IMR-90 (cell line): Measurements from ENCODE around the gene TSHZ3. TPM values are rescaled to one million over a fixed set of nuclear protein-coding genes. Genes with fewer than 3 reads are reported as not detected.

ENCODE experiments used
- ATAC-seq: fragments of 200-7000 bp; cut with Tn5 transposase; 2 replicates; pipeline ENCODE4 v1.9.1; 2020; ENCODE audit warnings: low read depth, mild to moderate bottlenecking, moderate library complexity
- BruUV-seq: library from RNA; stranded (reverse); fragments of 400-500 nt; replicated peaks from 2 replicates; lab custom pipeline; 2021; lab: Mats Ljungman, UMichigan
- CTCF ChIA-PET: fragments of 300-600 bp; formaldehyde crosslinking; extraction: SDS; loops from one replicate; lab custom pipeline; 2021; ENCODE audit warnings: antibody characterized with exemption; lab: Yijun Ruan, JAX
- POLR2A ChIA-PET: fragments of 300-600 bp; sonication (Branson Sonifier 250); formaldehyde crosslinking; loops from one replicate; lab custom pipeline; 2022; ENCODE audit warnings: antibody characterized with exemption; ENCODE audit not compliant: unreplicated experiment; lab: Charles Lee
- DNase-seq: peaks from one replicate; pipeline ENCODE4 v3.0.0; 2013
- H2AFZ ChIP-seq: replicated peaks from 2 replicates; pipeline ENCODE3; 2013; ENCODE audit warnings: low read length, mild to moderate bottlenecking; ENCODE audit not compliant: poor library complexity
- H2AK5ac ChIP-seq: 2 replicates; pipeline ENCODE4 v1.6.1; 2013; ENCODE audit warnings: low read depth, low read length, inconsistent platforms
- H2AK9ac ChIP-seq: replicated peaks from 2 replicates; pipeline ENCODE3; 2013; ENCODE audit warnings: mild to moderate bottlenecking, low read depth, low read length, moderate library complexity; ENCODE audit not compliant: poor library complexity
- H2BK120ac ChIP-seq: 2 replicates; pipeline ENCODE4 v1.6.1; 2013; ENCODE audit warnings: low read depth, low read length, inconsistent platforms
- H2BK15ac ChIP-seq: 3 replicates; pipeline ENCODE4 v1.6.1; 2013; ENCODE audit warnings: low read depth, low read length, inconsistent platforms
- H2BK20ac ChIP-seq: 2 replicates; pipeline ENCODE4 v1.6.1; 2013; ENCODE audit warnings: low read depth, mild to moderate bottlenecking, inconsistent platforms, low read length, moderate library complexity
- H2BK5ac ChIP-seq: 2 replicates; pipeline ENCODE4 v1.6.1; 2013; ENCODE audit warnings: mild to moderate bottlenecking, low read depth, low read length, inconsistent platforms; ENCODE audit not compliant: poor library complexity, severe bottlenecking
- H3K14ac ChIP-seq: replicated peaks from 2 replicates; pipeline ENCODE4 v1.6.1; 2013; ENCODE audit warnings: low read depth, low read length, inconsistent platforms
- H3K18ac ChIP-seq: 2 replicates; pipeline ENCODE4 v1.6.1; 2013; ENCODE audit warnings: low read depth, low read length, control low read depth
- H3K23ac ChIP-seq: 2 replicates; pipeline ENCODE4 v1.6.1; 2013; ENCODE audit warnings: low read depth, low read length, inconsistent platforms
- H3K27ac ChIP-seq: 2 replicates; pipeline ENCODE4 v1.5.1; 2013; ENCODE audit warnings: mild to moderate bottlenecking, control low read depth, low read length; ENCODE audit not compliant: insufficient read depth
- H3K27me3 ChIP-seq: 2 replicates; pipeline ENCODE4 v1.6.1; 2013; ENCODE audit warnings: low read length; ENCODE audit not compliant: control insufficient read depth, insufficient read depth
- H3K36me3 ChIP-seq: 2 replicates; pipeline ENCODE4 v1.6.1; 2013; ENCODE audit warnings: low read length, mixed read lengths; ENCODE audit not compliant: control insufficient read depth, insufficient read depth
- H3K4ac ChIP-seq: 2 replicates; pipeline ENCODE4 v1.6.1; 2013; ENCODE audit warnings: low read depth, low read length, inconsistent platforms
- H3K4me1 ChIP-seq: 2 replicates; pipeline ENCODE4 v1.6.1; 2013; ENCODE audit warnings: low read length, mixed read lengths; ENCODE audit not compliant: control insufficient read depth, insufficient read depth
- H3K4me2 ChIP-seq: 2 replicates; pipeline ENCODE4 v1.6.1; 2013; ENCODE audit warnings: low read depth, mild to moderate bottlenecking, control low read depth, low read length, moderate library complexity
- H3K4me3 ChIP-seq: 2 replicates; pipeline ENCODE4 v1.5.1; 2013; ENCODE audit warnings: low read depth, mild to moderate bottlenecking, control low read depth, low read length, moderate library complexity; ENCODE audit not compliant: insufficient read depth
- H3K56ac ChIP-seq: 2 replicates; pipeline ENCODE4 v1.6.1; 2013; ENCODE audit warnings: low read length, inconsistent platforms; ENCODE audit not compliant: insufficient read depth; ENCODE audit errors: extremely low read depth
- H3K79me1 ChIP-seq, 2 experiments: 2 replicates each; pipeline ENCODE4 v1.6.1; 2013; ENCODE audit warnings: low read length in 2 of 2, inconsistent platforms in 1 of 2, low read depth in 1 of 2
- H3K9ac ChIP-seq: 2 replicates; pipeline ENCODE4 v1.6.1; 2013; ENCODE audit warnings: low read depth, low read length, control low read depth
- H3K9me1 ChIP-seq: 2 replicates; pipeline ENCODE4 v1.6.1; 2013; ENCODE audit warnings: low read length, inconsistent platforms; ENCODE audit not compliant: insufficient read depth
- H3K9me3 ChIP-seq: 2 replicates; pipeline ENCODE4 v1.6.1; 2013; ENCODE audit warnings: low read length; ENCODE audit not compliant: control insufficient read depth, insufficient read depth
- H4K20me1 ChIP-seq: 2 replicates; pipeline ENCODE4 v1.6.1; 2013; ENCODE audit warnings: low read length, inconsistent platforms; ENCODE audit not compliant: insufficient read depth
- H4K5ac ChIP-seq: 2 replicates; pipeline ENCODE4 v1.6.1; 2013; ENCODE audit warnings: mild to moderate bottlenecking, low read depth, low read length, control low read depth
- H4K8ac ChIP-seq, 2 experiments: 2 replicates each; pipeline ENCODE4 v1.6.1; 2013; ENCODE audit warnings: low read depth in 2 of 2, low read length in 2 of 2, control low read depth in 1 of 2, inconsistent platforms in 1 of 2
- H4K91ac ChIP-seq: 2 replicates; pipeline ENCODE4 v1.6.1; 2013; ENCODE audit warnings: low read depth, low read length, inconsistent platforms; ENCODE audit not compliant: insufficient read depth
- CTCF ChIP-seq: conservative IDR thresholded peaks from 2 replicates; pipeline ENCODE4 v1.5.1; 2012; ENCODE audit warnings: mild to moderate bottlenecking, low read depth, low read length, improper control_type of control experiment
- ELK1 ChIP-seq: fragments of 150-350 bp; IDR thresholded peaks from 2 replicates; pipeline ENCODE4 v1.6.1; 2016; ENCODE audit warnings: low read depth, mild to moderate bottlenecking, low read length, moderate library complexity, borderline replicate concordance
- MAZ ChIP-seq: IDR thresholded peaks from 2 replicates; pipeline ENCODE4 v1.6.1; 2012; ENCODE audit warnings: low read depth, mild to moderate bottlenecking, low read length, improper control_type of control experiment, moderate library complexity, borderline replicate concordance
- MXI1 ChIP-seq: IDR thresholded peaks from 2 replicates; pipeline ENCODE4 v1.6.1; 2012; ENCODE audit warnings: low read depth, mild to moderate bottlenecking, low read length, moderate library complexity, borderline replicate concordance
- RCOR1 ChIP-seq: IDR thresholded peaks from 2 replicates; pipeline ENCODE4 v1.6.1; 2012; ENCODE audit warnings: mild to moderate bottlenecking, low read length, improper control_type of control experiment; ENCODE audit not compliant: insufficient replicate concordance
- SMC3 ChIP-seq: fragments of 150-350 bp; IDR thresholded peaks from 2 replicates; pipeline ENCODE4 v1.6.1; 2016; ENCODE audit warnings: low read depth, mild to moderate bottlenecking, antibody characterized with exemption, low read length, moderate library complexity
- USF2 ChIP-seq: fragments of 150-350 bp; IDR thresholded peaks from 2 replicates; pipeline ENCODE4 v1.6.1; 2017; ENCODE audit warnings: mild to moderate bottlenecking, antibody characterized with exemption, low read length, low read depth
- WGBS, 2 experiments: methylation state at CpG; one replicate each; pipeline versions ENCODE4 v1.1.5 to v1.1.7; 2013; ENCODE audit warnings: missing lambda C conversion rate in 2 of 2; ENCODE audit not compliant: insufficient read length in 1 of 2; ENCODE audit errors: extremely low coverage in 2 of 2; 5-methylcytosine and 5-hydroxymethylcytosine counted together
- dilution Hi-C: fragments of 300-500 bp; cut with HindIII; formaldehyde crosslinking; loops from one replicate; pipeline ENCODE4 v1.14.3; 2018; ENCODE audit warnings: low sequenced_read_pairs; ENCODE audit not compliant: unreplicated experiment
- in situ Hi-C: fragments of 300-500 bp; cut with MboI; formaldehyde crosslinking; loops from 3 replicates; pipeline ENCODE4 v1.14.3; 2019; ENCODE audit warnings: low sequenced_read_pairs, inconsistent platforms, mixed read lengths
- intact Hi-C: fragments of 100-400 bp; cut with micrococcal nuclease; formaldehyde crosslinking; loops from 2 replicates; pipeline ENCODE4 v1.10.0; 2022
- polyA plus RNA-seq, 3 experiments: library from polyadenylated mRNA; depleted of rRNA; stranded (reverse); fragments of >200 nt; gene quantifications; 2 replicates each; pipeline ENCODE4 v1.2.3, GENCODE V29; 2012; ENCODE audit warnings: low replicate concordance in 1 of 3
- total RNA-seq: library from RNA; depleted of rRNA; stranded (reverse); fragments of >200 nt; gene quantifications from 2 replicates; pipeline ENCODE4 v1.2.3, GENCODE V29; 2012

TSHZ3 gene
- total and polyA plus RNA-seq, 2 of the 4 experiments (the other 2 are of a cell fraction), result 8.1 to 13.0 TPM

- Histone ChIP-seq H2BK15ac (no peak overlapping the region), H3K9me1 (peaks cover 24% of the 10 kb centered on the region), H3K36me3 (peaks cover 15% of the 10 kb centered on the region), H2AFZ (no peak overlapping the region), H3K79me1 (peaks cover 60 to 86% of the 10 kb centered on the region in 2 experiments), H2BK120ac (no peak overlapping the region), H3K4me2 (no peak overlapping the region), H2AK5ac (no peak overlapping the region), H2BK20ac (no peak overlapping the region), H3K56ac (no peak overlapping the region), H4K91ac (no peak overlapping the region), H3K23ac (no peak overlapping the region), H2AK9ac (no peak overlapping the region), H4K20me1 (peaks cover 72% of the 10 kb centered on the region), H4K5ac (no peak overlapping the region), H3K14ac (no peak overlapping the region), H3K9me3 (no peaks in the 10 kb centered on the region), H3K4ac (no peak overlapping the region), H3K18ac (no peak overlapping the region), H3K4me1 (0 out of 2 replicates have a peak, but pooled peaks cover 2% of the 10 kb centered on the region), H3K9ac (no peak overlapping the region), H3K4me3 (no peak overlapping the region), H4K8ac (no peak overlapping the region), H2BK5ac (no peak overlapping the region), H3K27ac (no peak overlapping the region), H3K27me3 (no peaks in the 10 kb centered on the region)
- TF ChIP-seq MAZ, result no peak
- TF ChIP-seq RCOR1, result no peak
- no peak for TF ChIP-seq SMC3
- no peak for TF ChIP-seq MXI1
- no peak for TF ChIP-seq CTCF
- no peak for TF ChIP-seq ELK1
- no peak for TF ChIP-seq USF2
- no TSS peak for BruUV-seq
- ATAC-seq, result no peak
- DNase-seq, result no peak
- intact Hi-C loops, result no loop called here
- ChIA-PET POLR2A (no interaction called here), CTCF (no interaction called here)
- in situ Hi-C loops, result no loop called here
- WGBS, 2 experiments, result 93% methylated on average over 2 of the region's 8 CpGs; no CpG with 5 or more reads in 1 of the 2 experiments
- dilution Hi-C loops, result no loop called here
Observed at GRCh38 chr19:31299665-31300064, 49.6 kb downstream of the TSHZ3 start.
